ENCODE results near the gene VRK1.

- TF ChIP-seq CTCF (conservative IDR thresholded peaks at IDR 0.05; ENCODE audit: low read length) (no peak), EZH2phosphoT487 (IDR thresholded peaks at IDR 0.05; ENCODE audit: borderline replicate concordance, low read depth, low read length) (no peak)
Observed at GRCh38 chr14:96863986-96864330, 66.8 kb downstream of the VRK1 start.
